HuH-7.5 (cell line): ENCODE measurements around the gene TMEM143.

Experiments used
- DNase-seq: peaks from one replicate; pipeline ENCODE4 v3.0.0; 2011; ENCODE audit warnings: low spot score

Gene TMEM143

DNA sequence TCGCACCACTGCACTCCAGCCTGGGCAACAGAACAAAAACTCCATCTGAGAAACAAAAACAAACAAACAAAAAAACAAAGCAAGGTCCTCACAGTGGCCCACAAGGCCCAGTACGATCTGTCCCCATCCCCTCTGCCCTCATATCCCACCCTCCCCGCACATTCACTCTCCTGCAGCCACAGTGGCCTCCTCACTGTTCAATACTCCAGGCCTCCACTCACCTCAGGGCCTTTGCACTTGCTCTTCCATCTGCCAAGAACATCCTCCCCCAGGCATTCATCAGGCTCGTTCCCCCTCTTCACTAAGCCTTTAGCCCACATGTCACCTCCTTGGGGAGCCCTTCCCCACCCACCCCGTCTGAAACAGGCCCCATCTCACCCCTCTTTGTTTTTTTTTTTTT lies 4.6 kb downstream of the TMEM143 start:
- no peak for DNase-seq

DNA sequence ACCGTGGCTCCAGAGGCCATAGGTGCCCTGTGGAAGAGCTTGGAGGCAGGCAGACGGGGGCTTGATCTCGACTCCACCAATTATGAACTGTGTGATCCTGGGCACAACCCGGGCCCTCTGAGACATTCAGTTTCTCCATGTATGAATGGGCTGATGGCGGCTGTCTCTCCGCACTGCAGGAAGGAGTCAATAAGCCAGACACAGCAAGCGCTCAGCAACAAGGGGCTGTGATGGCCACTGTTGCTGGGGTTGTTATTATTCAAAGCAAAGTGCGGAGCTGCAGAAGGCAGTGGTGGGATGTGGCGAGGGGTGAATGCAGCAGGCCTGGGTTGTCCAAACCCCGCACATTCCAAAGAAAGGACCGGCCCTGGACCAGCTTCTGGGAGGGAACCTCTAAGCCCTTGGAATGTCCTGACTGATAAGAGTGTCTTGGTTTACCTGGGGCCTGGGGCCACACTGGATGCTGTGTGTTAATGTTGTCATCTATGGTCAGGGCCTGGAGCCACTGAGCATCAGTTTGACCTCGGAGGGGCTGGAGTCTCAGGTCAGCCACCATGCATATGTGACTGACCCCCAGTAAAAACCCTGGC lies 8.3 kb downstream of the TMEM143 start:
- DNase-seq, result no peak

DNA sequence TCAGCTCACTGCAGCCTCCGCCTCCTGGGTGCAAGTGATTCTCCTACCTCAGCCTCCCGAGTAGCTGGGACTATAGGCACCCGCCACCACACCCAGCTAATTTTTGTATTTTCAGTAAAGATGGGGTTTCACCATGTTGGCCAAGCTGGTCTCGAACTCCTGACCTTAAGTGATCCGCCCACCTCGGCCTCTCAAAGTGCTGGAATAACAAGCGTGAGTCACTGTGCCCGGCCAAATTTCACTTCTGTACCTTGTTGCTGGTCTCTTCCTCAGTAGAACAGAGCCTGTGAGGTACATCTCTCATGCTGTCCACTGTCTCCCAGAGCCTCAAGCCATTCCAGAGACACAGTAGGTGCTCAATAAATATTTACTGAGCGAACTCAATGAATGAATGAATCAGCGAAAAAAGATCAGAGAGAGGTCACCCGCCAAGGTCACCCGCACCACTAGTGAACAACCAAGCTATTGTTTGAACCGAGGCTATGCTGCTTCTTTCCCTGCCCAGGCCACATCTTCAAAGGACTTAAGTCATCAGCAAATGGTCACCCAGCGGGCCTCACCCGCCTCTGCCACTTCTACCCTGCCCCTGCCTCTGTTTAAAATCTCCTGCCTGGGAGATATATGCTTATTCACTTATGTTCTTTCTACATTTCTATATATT lies 9.3 kb downstream of the TMEM143 start:
- peak; percentile 88 for DNase-seq

DNA sequence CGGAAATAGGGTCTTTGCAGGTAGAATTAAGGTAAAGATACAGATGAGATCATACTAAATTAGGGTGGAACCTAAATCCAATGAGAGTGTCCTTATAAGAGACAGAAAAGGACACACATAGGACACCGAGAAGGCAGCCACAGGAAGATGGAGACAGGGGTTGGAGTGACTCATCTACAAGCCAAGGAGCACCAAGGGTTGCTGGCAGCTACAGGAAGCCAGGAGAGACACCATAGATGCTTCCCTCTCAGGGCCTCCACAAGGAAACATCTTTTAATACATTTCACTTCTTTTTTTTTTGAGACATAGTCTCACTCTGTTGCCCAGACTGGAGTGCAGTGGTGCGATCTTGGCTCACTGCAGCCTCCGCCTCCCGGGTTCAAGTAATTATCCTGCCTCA lies 10.1 kb downstream of the TMEM143 start:
- no peak for DNase-seq

DNA sequence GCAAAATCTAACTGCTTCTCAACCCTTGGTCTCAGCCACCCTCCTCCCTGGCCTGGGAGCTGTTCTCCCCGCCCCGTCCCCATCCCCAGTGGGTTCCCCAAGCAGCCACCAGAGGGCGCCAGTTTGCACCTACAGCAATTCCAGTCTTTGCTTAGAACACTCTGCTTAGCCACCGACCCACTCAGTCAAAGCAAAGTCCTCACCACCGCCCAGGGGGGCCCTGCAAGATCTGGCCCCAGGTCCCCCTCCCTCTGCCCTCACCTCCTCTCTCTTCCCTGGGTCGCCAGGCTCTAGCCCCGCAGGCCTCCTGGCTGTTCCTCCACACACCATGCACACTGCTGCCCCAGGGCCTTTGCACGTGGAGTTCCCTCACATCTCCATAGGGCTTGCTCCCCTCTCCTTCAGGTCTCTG lies 12.4 kb downstream of the TMEM143 start:
- DNase-seq, result peak; percentile 77

DNA sequence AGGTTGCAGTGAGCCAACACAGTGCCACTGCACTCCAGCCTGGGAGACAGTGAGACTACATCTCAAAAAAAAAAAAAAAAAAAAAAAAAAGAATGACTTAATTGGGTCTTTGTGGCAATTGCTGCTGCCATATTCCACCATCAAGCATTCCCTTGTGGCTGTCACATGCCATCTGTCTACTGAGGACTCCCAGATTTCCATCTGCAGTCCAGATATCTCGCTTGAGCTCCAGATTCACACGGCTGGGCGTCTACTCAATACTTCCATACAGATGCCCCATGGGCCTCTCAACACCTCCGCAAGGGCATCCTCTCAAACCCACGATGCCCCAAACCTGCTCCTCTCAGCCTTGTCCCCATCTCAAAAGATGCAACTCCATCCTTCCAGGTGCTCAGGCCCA lies 12.9 kb downstream of the TMEM143 start:
- no peak for DNase-seq

DNA sequence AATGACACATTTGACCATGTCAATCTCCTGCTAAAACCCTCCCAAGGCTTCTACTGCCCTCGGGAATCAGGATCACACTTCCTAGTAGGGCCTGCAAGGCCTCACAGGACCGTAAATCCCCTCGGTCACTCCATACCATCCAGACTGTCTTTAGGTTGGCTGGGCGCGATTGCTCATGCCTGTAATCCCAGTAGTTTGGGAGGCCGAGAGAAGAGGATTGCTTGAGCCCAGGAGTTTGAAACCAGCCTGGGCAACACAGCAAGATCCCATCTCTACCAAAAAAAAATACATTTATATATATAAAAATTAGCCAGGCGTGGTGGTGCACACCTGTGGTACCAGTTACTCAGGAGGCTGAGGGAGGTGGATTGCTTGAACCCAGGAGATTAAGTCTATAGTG lies 15.0 kb downstream of the TMEM143 start:
- DNase-seq, result no peak

DNA sequence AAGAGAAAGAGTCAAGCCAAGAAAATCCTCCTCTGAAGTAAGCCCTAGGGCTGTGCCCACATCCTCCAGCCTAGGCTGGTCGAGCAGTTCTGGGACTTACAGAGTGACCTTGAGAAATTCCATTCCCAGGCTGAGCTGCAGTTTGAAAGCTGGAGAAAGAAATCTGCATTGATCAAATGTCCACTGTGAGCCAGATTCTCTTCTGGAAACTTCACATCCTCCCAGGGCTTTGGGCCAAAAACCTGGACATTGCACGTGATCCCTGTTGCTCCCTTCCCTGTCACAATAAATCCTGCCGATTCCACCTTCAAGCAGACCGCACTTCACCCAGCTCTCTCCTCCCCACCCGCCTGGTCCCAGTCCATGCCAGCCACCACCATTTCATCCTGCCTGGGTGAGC lies 15.7 kb downstream of the TMEM143 start:
- DNase-seq, result no peak

DNA sequence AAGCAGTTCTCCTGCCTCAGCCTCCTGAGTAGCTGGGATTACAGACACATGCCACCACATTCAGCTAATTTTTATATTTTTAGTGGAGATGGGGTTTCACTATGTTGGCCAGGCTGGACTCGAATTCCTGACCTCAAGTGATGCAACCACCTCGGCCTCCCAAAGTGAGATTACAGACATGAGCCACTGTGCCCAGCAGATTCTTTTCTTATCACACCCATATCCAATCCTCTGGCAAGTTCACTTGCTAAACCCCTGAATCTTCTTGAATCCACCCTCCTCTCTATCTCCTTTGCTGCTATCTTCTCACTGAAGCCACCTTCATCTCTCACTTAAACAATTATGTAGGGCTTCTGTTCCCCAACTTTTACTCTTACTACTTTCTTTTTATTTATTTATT lies 17.5 kb downstream of the TMEM143 start:
- no peak for DNase-seq

DNA sequence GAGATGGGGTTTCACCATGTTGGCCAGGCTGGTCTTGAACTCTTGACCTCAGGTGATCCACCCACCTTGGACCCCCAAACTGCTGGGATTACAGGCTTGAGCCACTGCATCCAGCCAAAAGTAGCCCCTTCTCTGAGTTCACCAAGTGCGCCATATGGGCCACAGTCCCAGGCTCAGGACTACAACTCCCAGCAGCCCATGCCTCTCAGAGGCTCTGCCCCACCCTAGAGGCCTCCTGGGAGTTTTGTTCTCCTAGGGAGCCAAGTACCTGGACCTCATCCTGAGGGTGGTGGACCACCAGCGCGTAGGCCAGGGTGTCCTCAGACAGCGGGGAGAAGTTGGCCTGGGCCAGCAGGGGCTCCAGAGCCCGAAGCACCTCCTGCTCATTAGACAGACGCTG lies 18.8 kb downstream of the TMEM143 start:
- no peak for DNase-seq

DNA sequence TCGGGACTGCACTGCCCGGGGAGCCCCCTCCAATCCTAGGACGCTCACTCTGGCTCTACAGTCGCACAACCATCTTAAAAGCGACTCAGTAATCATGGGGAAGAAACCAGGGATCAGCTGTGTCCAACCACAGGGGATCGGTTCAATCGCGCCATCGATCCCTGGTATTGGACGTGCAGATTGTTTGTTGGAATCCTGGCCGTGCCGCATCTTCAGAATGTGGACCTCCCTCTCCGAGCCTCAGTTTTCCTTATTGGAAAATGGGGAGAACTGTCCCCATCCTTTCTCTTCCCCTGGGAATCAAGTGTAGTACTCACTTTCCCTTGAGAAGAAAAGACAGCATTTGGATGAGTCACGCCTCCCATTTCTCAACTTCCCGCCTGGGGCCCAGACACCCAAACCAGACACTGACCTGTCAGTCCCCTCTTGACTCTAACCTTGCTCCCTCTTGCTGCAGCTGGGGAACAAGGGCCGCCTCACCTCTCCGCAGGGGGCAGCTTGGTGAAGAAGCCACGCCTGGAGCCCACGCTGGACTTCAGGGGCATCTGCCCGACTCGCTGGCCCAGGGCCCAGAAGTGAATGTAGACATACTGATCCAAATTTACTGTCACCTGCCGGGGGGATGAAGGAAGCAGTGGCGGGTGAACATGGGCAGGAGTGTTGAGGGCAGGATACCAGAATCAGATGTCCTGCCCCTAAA lies 20.7 kb downstream of the TMEM143 start:
- DNase-seq, result no peak

DNA sequence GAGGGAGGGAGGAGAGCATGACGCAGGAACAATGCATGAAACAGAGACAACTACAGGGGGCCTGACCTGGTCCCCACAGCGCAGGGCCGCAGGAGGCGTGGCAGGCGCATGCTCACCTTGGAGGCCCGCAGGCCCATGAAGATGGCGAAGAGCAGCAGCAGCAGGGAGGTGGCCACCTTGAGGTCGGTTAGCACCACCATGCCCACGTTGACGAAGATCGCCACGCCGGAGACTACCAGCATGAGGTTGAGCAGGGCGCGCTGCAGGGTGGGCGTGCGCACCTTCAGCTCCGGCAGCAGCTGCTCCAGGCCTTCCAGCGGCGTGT lies 21.4 kb downstream of the TMEM143 start:
- no peak for DNase-seq

DNA sequence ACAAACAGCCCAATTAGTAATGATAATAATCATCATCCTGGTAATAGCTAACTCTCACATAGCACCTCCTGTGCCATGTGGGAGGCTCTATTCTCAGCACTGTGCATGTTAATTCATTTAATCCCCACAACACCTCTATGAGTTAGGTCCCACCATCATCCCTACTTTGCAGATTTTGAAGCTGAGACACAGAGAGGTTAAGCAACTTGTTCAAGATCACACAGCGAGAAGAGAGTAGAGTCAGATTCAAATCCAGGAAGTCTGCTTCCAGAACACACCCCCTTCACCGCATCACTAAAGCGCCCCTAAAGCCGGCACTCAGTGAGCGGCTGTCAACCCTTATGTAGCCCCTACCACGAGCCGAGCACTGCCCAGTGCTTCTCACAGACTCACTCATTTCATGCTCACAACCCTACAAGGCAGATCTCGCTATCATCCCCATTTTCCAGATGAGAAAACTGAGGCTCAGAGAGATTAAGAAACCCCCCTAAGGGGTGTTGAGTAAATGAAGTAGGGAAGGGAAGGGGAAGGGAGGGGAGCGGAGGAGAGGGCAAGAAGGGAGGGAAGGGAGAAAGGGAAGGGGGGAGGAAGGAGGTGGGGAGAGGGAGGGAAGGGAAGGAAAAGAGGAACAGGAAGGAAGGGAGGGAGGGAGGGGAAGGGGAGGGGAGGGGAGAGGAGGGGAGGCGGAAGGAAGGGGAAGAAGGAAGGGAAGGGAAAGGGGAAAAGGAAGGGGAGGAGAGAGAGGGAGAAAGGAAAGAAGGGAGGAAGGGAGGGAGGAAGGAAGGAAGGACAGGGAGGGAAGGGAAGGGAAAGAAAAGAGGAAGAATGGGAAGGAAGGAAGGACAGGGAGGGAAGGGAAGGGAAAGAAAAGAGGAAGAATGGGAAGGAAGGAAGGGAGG lies 22.0 kb downstream of the TMEM143 start:
- no peak for DNase-seq

DNA sequence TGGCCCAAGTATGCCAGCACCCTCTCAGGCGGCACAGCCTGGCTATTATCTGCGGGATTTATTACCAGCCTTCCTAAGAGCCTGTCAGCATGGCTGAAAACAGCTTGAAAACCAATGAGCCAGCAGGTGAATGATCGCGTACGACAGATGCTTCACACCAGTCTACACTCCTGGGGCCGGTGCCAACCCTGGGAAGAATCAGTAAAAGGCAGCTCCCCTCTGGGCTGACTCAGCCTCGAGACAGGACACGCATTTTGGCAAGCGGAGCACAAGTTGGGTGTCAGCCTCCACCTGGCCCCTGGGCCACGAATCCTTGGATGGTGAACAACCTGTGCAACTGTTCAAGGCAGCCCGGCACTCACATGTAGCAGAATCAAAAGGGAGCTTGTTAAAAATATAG lies 22.7 kb downstream of the TMEM143 start:
- DNase-seq, result no peak

DNA sequence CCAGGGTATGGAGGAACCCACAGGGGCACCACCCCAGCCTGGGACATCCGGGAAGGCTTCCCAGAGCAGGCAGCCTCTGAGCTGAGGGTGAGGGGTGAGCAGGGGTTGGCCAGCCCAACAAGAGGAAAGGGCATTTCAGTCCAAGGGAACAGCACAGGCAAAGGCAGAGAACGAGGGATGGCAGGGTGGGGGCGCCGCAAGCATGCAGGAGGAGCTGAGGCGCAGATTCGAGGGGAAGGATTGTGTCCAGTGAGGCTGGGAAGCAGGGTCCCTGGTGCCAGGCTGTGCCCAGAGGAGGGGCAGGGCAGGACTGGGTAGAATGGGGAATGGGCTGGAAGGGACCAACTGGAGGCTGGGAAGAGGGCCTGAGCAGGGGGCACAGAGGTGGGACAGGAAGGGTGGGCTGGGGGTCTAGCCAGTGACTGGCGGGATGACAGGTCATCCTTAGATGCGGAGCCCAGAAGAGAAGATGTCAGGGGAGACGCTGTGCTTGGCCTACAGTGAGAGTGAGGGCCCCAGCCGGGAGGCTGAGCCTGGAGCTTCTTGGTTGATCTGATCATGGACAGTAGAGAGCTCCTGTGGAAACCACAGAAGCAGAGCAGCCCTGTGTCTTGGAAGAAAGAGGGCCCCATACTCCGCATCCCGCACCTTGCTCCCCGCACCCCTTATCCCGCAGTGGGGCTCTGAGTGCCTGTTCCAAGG lies 24.8 kb downstream of the TMEM143 start:
- no peak for DNase-seq

DNA sequence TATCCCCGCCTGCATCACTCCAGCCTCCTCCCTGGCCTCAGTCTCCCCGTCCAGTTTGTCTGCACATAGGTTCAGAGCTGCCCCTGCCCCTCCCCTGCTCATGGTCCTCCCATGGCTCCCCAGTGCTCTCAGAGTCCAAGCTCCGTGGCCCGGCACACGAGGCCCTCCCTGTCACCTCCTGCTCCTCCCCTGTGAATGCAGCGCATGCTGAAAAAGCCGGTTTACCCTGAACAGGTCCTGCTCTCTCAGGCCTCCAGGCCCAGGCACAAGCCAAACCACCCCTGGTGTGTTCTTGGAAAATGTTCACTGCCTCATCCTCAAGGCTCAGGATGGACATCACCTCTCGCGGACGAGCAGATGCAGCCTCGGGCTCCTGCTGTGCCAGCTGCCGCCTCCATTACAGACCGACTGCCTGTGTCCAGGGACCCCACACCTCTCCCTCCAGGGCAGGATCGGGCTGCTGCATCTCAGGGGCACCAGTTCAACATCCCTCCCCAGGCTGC lies 25.4 kb downstream of the TMEM143 start:
- DNase-seq, result no peak

DNA sequence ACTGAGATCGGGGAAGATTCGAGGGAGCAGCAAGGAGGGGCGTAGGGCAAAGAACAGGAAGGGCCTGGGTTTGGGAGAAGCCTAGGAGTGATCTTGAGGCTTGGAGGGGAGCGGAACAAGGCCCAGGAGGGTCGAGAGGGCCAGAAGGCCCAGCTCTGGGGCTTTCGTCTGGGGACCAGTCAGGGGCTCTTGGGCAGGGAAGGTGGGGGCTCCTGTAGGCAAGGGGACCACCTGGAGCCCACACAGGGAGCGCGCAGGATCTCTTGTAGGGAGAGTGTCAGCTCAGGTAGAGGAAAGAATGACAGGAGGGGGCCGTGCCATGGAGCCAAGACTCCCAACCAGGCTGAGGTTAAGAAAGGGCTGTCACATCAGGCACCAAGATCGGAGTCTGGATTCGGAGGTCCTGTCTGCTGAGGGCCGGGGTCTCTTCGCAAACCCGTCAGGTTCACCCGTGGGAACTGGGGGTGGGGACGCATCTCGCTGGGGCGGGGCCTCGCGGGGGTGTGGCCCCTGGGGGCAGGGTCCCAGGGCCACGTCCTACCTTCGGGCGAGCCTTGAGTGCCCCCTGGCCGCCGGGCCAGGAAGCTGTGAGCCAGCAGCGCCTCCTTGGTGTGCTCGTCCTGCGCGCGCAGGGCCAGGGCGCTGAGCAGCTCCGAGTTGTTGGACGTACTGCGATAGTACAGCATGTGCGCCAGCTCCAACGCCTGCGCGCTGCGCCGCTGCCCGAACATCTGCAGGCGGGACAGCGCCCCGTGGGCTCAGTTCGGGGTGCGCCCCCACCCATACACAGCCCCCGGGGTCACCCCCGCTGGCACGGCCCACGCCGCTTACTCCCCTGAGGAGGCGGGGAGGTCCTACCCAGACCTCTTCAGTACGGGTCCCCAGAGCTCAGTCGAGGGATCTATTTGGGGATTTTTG lies 30.0 kb downstream of the TMEM143 start:
- DNase-seq, result peak; percentile 97

DNA sequence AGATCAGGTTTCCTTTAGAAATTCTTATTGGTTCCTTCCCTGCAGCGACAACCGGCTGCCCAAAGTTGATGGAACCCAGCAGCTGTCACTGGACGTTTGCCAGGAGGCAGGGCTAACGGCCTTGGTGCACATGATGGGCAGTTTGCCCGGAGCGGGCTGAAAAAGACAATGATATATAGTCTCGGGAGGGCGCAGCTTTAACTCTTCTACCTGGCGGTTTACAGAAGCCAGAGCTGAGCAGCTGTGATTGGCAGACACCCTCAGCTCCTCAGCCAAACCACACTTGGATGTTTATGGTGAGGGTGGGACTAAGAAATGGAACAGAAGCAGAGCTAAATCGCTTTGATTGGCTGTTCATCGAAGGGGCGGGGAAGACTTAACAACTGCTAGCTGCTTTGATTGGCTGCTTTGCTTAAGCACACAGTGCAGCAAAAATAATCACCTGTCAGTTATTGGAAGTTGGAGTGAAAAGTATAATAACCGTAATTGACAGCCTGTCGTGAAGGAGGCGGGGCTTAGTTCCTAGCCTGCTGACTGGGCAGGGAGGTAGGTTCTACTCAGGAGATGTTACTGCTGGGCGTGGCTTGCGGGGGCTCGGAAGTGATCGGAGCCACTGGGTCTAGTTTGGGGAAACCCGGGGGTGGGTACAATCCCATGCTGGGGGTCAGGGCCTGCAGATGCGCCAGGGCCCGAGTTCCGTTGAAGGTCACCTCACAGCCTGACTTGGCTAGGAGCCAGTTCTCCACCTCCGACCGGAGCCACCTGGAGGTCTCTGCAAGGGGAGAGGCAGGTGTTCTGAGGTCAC lies 30.9 kb downstream of the TMEM143 start:
- peak; percentile 95 for DNase-seq

DNA sequence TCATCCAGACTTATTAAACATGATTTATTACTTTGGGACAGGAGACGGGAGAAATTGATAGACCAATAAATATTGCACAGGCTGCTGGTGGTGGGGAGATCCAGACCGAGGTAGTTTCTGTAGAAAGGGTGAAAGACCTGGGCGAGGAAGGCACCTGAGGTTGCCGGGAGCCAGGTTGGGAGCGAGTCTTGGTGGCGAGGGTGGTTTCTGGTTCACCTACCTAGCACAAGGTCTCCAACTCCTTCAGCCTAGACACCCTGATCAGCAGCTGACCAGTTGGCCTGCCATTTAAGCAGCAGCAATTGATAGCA lies 31.4 kb downstream of the TMEM143 start:
- DNase-seq, result no peak

DNA sequence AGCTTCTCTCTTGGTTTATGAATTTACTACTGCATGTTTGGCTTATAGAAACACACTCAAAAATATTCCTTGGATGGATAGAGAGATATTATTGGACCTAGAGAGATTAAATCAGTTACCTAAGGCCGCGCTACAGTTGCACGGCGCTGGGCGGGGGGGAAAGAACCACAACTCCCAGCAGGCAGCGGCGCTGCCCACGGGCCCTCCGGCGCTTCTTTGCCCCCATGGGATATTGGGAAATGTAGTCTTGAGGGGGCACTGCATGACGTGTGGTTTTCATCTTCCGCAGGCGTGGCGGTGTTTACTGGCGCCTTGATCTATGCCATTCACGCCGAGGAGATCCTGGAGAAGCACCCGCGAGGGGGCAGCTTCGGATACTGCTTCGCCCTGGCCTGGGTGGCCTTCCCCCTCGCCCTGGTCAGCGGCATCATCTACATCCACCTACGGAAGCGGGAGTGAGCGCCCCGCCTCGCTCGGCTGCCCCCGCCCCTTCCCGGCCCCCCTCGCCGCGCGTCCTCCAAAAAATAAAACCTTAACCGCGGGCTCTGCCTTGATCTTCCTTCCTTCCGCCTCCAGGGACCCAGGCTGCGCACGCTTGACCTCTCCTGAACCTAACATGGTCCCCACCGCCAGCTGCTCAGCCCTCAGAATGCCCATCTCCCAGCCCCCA lies 33.6 kb downstream of the TMEM143 start:
- DNase-seq, result peak; percentile 90
